ENCODE measurements around the gene BAZ2A.

BAZ2A gene

GRCh38 chr12:56634837-56635791 is 5.0 kb upstream of the BAZ2A start:
- DNase-seq: peak; percentile 77

DNA sequence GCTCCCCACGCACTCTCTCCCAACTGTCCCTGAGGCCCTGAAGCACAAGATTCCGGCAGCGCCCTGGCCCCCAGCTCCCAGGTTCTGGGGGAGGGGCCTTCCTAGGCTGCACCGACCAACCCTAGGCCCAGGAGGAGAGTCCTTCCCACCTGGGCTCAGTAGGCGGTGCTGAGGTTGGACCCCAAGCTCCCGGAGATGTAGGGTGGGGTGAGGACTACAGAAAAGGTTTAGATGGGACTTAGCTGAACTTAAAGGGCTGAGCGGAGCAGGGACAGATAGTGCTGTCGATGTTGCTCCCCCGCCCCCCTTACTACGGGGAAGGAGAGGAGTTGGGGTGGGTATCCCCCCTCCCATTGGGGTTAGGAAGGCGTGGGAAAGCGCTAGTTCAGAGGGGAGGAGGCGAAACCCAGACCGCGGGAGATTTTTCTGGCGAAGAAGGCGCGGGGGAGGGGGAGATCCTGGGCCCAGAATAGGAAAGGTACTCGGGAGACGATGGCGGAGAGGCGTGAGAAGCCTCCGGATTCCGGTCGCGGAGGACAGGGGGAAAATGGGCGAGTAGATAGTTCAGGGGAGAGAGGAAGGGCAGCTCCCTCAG is 4.2 kb upstream of the BAZ2A start:
- DNase-seq: peak; percentile 50

GRCh38 chr12:56633468-56634241 is 3.5 kb upstream of the BAZ2A start:
- DNase-seq: no peak

DNA sequence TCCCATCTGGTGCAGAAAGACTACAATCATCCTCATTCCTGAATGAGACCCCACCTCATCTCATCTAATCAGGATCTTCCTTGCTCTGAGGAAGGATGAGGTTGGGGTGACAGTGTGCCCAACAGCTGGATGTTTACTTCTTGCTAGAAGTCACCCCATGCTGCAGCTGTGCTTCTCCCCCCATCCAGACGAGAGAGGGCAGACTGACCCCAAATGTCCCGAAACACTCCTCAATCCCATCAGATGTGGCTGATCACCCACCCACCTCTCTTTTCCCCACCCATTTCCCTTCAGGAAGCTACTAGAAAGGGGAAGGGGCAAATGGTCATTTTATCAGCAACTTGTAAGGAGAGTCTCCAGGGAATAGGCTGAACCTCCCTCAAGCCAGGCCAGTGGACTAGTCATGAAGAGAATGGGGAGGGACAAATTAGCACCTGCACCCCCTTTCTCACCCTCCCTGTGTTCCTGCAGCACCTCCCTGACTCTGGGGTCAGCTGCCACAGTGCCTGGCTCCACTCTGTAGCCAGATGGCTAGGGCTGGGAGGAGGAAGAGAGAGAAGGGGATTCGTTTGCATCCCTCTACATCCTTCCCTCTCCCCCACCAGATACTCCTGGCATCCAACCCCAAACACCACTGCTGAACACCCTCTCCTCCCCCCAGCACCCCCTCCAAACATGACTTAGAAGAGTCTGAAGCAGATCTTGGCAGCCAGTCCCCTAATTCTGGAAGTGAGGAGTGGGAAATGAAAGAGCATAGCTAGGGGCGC is 2.8 kb upstream of the BAZ2A start:
- DNase-seq: no peak

DNA sequence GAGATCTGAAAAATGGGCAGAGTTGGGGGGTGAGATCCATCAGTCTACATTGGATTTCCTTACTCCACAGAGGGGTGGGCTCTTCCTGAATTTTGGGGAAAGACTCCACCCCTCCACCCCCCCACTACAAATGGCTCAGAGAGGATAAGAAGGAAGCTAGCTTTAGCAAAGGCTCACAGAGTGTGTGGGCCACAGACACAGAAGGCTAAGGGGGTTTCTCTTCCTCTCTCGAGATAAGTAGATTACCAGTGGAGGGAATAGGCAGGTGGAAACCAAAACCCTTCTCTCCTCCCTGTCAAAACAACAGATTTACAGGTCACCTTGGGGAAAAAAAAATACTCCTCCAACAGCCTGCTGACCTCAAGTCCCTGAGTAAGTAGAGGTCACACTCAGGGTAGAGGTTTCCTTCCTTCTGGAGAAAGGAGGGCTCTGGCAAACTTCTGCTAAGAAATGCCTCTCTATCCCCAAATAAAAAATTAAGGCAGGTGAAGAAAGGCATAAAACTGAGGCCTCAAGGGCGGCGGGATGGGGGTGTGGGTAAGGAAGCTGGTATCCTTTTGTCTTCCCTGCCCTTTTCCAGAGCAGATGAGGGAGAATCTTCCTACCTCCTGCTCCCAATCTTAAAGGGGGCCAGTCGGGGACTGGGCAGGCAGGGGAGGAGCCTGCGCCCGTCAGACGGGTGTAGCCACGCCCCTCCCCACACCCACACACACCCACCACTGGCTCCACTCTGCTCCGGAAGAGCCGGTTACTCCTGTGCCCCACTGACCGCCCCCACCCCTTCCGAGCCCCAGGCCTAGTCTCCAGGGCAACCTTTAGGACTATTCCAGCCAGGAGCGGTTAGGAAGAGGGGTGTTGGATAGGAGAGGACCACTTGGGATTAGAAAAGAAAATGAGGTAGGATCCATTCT is 1.9 kb upstream of the BAZ2A start:
- DNase-seq: peak; percentile 75

DNA sequence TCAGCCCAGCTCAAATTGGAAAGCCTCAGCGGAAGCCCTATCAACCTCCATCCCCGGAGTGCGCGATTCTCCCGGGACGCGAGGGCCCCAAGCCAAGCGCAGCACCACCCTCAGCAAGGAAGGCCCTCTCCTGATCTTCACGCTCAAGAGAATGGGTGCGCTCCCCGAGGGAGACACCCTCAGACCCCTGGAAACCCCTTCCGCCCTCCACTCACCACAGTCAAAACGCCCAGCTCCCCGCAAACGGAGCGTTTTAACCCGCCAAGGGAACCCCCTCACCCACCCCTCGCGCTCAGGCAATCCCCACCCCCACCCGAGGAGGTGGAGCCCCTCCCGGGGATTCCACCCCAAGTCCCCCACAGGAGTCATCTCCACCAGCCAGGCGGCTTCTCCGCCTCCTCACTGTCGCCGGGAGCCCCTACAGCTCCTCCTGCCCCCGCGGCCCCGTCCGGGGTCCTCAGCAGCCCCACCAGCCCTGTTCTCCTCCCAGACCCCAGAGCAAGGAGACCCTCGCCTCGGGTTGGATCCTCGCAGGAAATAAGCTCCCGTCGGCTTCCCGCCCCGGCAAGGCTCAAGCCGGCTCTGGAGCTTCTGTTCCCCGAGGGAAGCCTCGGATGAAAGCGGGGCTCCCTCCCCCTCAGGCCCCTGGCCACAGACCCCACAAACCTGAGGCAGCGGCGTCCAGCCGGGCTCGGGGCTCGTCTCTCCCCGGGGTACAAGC is 507 bp downstream of the BAZ2A start:
- DNase-seq: peak; percentile 53

DNA sequence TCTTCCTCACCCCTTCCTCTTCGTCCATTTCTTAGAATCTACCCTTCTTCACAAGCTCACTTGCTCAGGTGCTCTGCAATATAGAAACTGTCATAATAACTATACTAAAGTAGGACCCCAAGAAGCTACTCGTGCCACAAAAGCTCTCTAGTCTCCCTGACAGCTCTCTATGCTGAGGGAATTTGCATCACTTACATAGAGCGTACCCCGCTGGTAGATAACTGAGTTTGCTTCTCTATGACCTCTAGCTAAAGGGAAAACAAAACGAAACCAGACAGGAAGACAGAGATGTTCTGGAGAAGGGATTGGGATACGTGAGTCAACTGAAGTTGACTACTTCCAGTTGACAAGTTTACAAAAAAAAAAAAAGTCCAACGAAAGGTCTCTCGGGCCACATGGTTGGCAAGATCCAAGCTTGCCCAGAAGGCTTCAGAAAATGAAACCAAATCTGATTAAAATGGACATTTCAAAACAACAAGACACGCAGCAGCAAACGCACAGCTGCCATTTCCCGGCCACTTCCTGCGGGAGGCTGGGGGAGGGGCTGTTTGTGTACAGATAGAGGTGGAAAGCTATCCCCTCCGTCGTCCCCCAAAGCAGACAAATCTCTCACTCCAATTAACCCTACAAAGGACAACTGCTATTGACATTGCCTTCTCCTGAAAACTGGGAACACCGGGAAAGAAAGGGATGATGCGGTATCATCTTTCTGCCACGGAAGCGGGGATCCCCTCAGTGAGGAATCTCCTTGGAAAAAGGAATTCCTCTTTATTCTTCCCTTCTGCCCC is 1.3 kb downstream of the BAZ2A start:
- DNase-seq: peak; percentile 78

DNA sequence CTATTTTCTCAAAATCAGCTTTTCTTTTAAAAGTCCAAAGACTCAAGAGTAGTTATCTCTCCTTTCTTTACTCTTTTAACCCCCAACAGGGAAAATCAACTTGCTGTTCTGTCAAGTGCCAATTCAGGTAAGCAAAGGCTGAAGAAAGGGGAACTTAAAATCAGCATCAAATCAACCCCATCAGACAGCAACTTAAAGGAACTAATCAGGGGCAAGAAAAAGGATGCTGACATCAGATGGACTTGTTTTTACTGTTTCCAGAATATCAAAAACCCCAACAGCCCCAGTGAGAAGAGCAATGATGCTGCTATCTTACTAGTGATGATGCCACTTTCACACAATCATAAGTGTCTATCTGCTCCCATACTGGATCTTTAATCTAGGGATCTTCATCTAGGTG is 3.4 kb downstream of the BAZ2A start:
- DNase-seq: no peak

- DNase-seq: no peak
Observed at GRCh38 chr12:56622535-56622934, 7.6 kb downstream of the BAZ2A start.

- no peak for DNase-seq
Observed at GRCh38 chr12:56616925-56617324, 13.2 kb downstream of the BAZ2A start.

- DNase-seq: no peak
Observed at GRCh38 chr12:56616244-56616643, 13.9 kb downstream of the BAZ2A start.

- DNase-seq: no peak
Observed at GRCh38 chr12:56614627-56615026, 15.5 kb downstream of the BAZ2A start.

- no peak for DNase-seq
Observed at GRCh38 chr12:56604355-56604754, 25.8 kb downstream of the BAZ2A start.

DNA sequence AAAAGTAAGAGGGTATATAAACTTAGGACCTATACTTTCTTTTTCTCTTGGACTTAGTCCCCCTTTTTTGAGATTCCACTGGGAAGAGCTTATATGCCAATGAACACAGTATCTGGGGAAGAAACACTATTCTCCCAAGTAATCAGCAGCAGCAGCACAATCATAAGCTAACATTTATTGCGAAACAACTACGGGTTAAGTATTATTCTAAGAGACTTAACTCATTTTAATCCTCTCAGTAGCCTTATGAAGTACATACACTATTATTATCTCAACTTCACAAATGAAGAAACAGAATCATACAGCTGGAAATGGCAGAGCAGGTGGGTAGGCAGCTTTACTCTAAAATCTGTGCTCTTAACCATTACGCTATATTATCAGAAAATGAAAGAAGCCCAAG is 27.9 kb downstream of the BAZ2A start:
- no peak for DNase-seq

GRCh38 chr12:56601503-56601902 is 28.6 kb downstream of the BAZ2A start:
- DNase-seq: peak; percentile 44

DNA sequence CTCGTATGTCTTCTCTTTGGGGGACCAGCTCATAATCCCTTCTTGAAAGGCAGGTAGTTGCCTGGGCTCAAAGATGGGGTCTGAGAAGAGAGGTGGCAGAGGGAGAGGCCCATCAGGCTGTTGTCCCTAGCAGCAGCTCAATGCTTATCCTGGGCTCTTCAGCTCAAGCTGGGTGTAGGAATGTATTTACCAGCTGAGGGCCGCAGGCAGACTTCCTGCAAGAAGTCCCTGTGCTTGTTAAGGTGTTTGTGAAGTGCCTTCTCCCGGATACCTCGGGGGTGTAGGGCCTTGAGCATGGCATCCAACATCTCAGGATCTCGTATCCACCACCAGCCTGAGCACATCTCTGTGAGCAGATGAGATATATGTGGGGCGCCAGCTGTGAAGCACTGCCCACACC is 29.4 kb downstream of the BAZ2A start:
- DNase-seq: no peak

DNA sequence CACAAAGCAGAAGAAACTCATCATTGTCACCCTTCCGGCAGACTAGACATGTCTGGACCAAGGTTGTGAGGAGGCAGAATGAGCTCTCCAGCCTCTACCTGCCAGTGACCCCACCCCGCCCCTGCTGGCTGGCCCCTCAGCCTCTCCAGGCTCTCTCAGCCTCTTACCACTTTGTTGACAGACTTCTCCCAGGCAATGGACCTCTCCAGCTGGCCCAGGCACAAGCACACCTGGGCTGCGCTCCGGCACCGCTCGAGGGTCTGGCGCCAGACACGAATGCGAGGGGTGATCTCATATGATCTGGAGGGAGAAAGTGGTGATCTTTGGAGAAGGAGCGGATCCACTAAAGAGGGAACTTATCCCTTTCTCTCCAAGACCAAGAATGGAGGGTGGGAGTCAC is 30.3 kb downstream of the BAZ2A start:
- no peak for DNase-seq

DNA sequence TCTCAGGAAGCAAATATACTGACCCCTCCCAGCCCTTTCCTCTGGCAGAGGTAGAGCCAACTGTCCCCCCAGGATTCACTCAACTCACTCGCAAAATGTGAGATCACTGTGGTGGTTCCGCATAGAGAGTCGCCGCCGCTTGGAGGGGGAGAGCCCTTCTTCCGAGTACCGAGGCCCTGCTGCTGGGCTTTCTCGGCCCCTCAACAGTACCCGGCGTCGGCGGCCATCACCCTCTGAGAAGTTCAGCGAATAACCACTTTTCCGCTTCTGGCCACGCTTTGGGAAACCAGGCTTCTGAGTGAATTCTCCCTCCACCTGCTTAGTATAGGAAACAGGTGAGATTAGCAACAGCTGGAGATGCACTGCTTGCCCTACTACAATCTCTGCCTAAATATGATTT is 31.1 kb downstream of the BAZ2A start:
- no peak for DNase-seq

DNA sequence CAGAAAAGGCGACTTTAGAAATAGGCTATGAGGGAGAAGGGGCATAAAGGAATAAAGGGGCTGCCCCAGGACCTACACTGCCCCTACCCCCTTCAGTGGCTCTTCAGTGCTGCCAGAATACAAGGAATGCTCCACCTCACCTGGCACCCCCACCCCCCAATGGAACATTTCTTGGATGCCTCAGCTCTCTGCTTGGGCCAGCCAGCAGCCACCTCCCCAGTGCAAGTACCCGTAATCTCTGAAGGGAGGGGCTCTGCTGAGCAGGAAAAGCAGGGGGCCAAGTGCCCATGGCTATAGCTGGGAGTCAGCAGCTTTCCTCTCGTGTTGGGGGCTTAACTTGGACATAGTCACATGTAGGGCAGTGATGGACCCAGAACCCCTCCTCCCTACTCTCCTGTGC is 33.3 kb downstream of the BAZ2A start:
- no peak for DNase-seq

Data from stimulated activated CD4-positive, alpha-beta T cell treated with anti-CD3 and anti-CD28 coated beads, Interleukin-15, amount 100 ng/mL, for 24 hours (primary cell).